NCI-H82 treated with DMSO at 0.1 percent for 48 hours (cell line): ENCODE data around the gene C22orf39.

Experiments
- DNase-seq: peaks from one replicate; lab custom pipeline; 2025; ENCODE audit not compliant: unreplicated experiment; lab: John Stamatoyannopoulos, UW

The C22orf39 gene

DNA sequence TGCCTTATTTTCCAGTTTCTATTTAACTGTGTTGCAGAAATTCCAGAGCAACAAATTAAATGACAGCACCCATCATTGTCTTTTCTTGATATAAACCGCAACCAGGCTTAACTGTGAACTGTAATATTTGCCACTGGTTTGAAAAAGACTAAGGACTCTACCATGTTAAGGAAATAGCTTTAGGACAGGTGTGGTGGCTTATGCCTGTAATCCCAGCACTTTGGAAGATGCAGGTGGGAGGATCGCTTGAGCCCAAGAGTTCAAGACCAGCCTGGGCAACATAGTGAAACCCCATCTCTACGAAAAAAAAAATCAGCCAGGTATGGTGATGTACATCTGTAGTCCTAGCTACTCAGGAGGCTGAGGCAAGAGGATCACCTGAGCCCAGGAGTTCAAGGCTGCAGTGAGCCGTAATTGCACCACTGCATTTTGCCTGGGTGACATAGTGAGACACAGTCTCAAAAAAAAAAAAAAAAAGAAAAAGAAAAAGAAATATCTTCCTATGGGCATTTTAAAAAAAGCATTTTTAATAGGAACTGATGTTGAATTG lies 44.8 kb downstream of the C22orf39 start:
- no peak for DNase-seq

DNA sequence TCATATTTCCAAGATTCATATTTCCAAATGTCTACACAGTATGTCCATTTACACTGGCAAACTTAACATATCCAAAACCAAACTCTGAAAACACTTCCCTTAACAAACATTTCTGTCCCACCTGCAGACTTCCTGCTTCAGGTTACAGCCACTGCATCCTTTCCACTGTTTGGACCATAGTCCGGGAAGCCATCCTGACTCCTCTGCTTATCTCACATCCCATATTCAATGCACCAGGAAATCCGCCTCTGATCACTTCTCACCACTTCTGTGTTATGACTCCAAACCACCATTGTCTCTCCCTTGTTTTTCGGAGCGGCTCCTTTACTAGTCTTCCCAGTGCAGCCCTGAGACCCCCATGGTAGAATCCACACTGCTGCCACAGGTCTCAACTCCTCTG lies 46.0 kb downstream of the C22orf39 start:
- no peak for DNase-seq

DNA sequence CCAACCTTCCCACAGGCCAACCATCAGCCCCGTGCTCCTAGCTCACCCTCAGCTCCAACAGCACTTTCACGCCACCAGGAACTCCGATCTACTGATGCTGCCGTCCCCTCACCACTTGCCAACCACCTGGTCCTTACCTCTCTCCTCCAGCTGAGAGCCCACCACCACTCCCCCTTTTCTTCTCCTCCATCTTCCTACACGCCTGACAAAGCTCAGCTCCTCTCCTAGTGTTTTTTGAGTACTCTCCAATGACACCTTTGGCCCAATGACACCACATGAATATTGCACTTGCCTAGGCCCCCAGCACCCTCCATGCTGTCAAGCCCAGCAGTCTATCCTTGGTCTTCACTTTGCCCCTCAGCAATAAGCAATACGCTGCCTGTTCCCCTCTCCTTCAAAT lies 46.6 kb downstream of the C22orf39 start:
- DNase-seq = no peak

DNA sequence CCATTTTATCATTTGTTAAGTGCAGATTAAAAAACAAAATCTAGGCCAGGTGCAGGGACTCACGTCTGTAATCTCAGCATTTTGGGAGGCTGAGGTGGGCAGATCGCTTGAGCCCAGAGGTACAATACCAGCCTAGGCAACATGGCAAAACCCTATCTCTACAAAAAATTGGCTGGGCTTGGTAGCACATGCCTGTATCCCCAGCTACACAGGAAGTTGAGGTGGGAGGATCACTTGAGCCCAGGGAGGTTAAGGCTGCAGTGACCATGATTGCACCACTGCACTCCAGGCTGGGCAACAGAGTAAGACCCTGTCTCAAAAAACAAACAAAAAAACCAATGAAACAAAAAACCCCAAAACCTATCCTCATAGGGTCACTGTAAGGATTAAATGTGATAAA lies 48.9 kb downstream of the C22orf39 start:
- no peak for DNase-seq

DNA sequence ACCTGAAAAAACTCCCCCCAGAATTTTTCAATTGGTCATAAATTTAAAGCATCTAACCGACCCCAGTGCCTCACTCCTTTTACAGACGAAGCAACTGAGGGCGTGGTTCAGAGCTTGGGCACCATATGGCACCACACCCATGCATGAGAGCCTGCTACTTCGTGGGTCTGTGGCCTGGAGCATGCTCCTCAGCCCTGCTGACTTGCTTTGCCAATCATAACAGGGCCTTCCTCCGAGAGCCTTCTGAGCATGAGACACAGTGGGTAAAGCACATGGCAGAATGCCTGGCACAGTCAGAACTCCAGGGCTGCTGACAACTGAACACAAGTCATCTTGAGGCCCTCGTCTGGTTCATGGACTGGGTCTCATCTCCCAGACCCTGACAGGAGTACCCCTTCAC lies 49.3 kb downstream of the C22orf39 start:
- no peak for DNase-seq

DNA sequence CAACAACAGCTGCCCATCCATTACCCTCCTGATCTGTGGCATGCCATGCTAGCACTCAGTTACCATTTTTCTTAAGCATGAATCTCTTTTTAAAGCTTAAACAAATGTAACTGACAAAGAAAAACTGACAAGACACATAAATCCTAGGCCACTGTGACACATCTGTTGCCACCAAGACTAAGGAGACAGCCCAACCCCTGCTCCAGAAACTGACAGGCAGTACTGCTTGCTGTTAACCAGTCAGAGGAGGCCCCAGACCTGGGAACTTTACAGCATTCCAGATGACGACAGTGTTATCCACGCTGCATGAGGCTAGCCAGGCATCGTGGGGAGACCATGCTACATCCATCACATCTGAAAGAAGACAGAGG lies 49.8 kb downstream of the C22orf39 start:
- no peak for DNase-seq

DNA sequence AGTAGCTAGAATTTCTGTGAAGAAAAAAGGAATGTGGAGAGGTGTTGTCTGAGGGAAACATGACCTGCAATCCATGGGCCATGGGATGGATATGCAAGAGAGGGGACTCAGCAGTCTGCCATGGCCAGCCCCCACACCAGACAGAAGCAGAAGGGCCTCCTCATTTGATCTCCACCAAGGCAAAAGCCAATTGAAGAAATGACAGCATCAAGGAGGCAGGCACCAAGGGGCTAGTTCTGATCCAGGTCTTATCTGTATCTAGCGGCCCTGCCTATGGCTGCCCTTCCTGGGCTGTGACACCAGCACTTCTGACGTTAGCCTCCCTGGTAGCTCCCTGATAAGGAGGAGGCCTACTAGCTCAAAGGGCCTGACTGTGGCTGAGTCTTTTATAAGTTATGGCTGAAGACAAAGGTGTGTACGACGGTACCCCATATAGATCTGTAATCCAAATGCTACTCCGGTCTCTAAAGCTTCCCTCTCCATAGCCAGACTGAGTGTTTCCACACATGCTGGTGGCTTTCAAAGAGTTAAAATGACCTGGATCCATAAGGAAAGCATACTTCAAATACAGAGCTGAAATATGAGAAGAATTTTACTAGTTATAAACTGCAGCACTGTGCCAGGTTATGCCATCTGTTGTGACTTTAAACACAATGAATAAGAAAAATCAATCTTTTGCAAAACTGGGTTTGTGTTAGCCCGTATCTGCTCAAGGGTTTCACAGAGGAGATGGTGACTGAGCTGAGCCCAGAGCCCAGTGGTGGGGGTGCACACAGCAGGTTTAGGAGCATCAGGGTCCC lies 50.4 kb downstream of the C22orf39 start:
- no peak for DNase-seq

DNA sequence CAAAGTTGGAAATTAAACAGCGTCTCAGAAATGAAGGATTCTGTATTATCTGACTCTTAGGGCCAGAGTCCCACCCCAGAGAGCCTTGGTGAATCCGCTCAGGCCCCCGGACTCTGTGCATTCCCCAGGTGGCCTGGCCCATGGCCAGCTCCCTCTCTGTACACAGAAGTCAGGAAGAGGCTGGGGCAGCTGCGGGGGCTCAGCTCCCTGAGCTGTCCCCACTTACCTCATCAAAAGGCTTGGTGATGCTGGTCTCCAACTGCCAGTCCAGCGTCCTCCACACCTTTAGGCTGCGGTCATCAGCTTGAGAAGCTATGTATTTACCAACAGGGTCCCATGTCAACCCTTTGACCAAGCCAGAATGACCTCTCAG lies 51.0 kb downstream of the C22orf39 start:
- DNase-seq = no peak

DNA sequence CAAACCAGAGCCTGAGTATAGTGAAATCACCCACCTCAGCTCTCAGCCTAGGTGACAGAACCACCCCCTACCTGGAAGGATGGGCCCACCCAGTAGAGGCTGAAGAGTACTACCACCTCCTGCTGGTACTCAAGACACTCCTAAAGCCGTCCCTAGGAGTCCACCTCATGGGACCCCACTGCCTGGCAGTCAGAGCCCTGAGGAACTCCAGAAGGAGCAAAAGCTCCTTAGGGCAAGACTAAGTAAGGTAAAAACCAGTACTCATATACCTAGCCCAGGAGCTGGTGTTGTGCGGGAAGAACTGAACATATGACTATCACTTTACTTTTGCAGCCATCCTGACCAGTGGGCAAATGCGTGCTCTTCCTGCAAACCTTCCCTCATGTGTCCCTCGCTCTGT lies 52.2 kb downstream of the C22orf39 start:
- DNase-seq = no peak

DNA sequence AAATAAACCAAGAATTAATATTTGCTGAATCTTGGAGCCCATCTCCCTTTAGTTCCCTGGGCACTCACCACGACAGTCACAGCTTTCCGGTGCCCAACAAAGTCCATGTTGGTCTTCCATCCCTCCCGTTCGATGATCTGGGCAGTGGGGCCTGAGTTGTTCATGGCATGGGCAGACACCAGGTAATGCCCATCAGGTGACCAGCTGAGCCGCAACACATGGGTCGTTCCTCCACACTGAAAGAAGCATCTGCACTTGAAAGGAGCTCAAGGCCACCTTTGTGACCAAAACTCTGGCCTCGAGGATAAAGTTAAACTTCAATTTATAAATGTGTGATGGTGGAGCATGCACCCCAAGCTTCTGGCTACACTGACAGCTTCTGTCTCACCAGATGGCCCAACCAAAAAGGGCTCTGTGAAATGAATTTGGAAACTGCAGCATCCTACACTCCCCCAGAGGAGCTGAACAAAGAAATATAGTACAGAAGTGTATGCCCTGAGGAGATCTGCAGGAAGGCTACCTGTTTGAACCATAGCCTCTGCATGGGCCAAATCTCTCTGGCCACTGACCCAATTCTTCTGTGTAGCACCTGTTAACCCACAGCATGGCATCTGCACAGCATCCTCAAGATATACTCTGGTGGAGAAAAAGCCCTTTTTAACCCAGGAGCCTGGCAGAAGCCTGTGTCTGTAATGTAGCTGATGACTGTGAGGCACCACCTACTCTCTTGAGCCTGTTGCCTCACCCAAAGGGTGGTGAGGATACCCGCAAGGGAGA lies 53.0 kb downstream of the C22orf39 start:
- DNase-seq = no peak

DNA sequence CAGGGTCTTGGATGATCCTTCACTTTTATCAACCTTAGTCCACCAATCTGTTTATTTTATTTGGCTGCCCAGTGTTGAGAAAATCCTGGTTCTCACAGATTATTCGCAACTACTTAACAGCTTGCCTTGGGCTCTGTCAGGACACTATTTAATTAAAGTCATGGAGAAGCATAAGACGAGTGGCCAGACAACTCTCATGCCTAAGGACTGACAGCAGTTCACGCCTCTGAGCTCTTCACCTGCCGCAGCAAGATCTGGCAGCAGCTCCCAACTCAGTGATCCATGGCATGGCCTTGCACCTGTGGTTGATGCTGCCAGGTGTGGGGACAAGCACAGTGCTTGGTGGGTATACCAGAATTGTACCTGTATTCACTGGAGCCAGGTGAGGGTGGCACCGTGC lies 53.8 kb downstream of the C22orf39 start:
- no peak for DNase-seq
